ENCODE data around the gene ZNF385D.

The ZNF385D gene

DNA sequence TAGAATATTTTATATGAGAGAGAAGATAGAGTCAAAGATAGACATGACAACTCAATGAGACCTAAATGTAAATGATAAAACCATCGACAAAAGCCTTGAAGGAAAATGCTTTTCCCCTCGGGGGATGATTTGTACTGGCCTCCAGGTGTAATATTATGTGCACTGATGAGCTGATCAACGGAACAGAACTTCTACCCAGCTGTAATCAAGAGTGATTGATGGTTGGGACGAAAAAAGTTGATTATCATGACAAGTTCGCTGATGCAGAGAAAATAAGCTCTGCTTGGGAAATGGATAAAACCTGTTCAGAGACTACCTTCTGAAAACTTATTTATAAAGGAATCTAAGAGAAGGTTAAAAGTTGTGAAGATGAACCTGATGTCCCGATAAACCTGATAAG, 210.7 kb downstream of the ZNF385D start:
- TF ChIP-seq, protein P1, sequence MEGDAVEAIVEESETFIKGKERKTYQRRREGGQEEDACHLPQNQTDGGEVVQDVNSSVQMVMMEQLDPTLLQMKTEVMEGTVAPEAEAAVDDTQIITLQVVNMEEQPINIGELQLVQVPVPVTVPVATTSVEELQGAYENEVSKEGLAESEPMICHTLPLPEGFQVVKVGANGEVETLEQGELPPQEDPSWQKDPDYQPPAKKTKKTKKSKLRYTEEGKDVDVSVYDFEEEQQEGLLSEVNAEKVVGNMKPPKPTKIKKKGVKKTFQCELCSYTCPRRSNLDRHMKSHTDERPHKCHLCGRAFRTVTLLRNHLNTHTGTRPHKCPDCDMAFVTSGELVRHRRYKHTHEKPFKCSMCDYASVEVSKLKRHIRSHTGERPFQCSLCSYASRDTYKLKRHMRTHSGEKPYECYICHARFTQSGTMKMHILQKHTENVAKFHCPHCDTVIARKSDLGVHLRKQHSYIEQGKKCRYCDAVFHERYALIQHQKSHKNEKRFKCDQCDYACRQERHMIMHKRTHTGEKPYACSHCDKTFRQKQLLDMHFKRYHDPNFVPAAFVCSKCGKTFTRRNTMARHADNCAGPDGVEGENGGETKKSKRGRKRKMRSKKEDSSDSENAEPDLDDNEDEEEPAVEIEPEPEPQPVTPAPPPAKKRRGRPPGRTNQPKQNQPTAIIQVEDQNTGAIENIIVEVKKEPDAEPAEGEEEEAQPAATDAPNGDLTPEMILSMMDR (IDR thresholded peaks at IDR 0.05; ENCODE audit: insufficient read depth, low read depth, low read length, missing control alignments): no peak
- DNase-seq (ENCODE audit: low read depth): no peak
- no peak overlapping the region for H3K4me3 ChIP-seq (ENCODE audit: low read depth, low read length)

DNA sequence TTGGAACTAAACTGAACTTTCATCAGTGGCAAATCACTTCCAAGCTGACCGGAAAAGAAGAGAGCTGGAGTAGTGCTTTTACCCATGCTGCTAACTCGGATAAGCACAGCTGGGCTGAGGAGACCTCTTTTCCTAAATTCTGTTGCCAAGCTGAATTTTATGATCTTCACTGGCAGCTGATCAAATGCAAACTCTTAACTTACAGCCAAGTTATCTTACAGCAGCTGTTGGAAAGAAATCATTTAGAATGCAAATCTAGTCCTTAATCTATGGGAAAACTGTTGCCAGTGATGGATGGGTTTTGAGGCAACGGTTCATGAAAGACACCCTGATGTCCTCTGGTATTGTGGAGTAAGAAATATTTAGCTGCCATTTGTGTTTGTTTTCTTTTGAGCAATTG, 216.5 kb downstream of the ZNF385D start:
- no peak overlapping the region for H3K4me3 ChIP-seq (ENCODE audit: low read depth, low read length)
- TF ChIP-seq, protein P1 (IDR thresholded peaks at IDR 0.05; ENCODE audit: insufficient read depth, low read depth, low read length, missing control alignments): no peak
- no peak for DNase-seq (ENCODE audit: low read depth)

DNA sequence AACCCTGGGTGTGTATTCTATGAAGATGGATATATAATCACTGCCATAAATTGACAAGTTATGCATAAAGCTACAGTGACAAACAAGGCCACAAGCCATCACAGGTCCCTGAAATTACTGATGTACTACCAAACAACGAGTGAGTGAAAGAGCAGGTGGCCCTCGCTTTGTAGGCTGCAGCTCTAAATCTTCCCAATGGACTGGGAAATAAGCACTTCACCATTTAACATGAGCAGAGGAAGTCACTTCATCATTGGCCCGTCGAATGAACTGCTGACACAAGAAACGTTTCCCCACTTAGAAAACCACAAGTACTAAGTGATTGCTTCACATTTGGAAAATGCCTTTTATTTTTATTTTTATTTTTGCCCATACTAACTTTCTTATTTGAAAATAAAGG, 218.0 kb downstream of the ZNF385D start:
- no peak for DNase-seq (ENCODE audit: low read depth)
- no peak overlapping the region for H3K4me3 ChIP-seq (ENCODE audit: low read depth, low read length)
- TF ChIP-seq, protein P1 (IDR thresholded peaks at IDR 0.05; ENCODE audit: insufficient read depth, low read depth, low read length, missing control alignments): no peak

DNA sequence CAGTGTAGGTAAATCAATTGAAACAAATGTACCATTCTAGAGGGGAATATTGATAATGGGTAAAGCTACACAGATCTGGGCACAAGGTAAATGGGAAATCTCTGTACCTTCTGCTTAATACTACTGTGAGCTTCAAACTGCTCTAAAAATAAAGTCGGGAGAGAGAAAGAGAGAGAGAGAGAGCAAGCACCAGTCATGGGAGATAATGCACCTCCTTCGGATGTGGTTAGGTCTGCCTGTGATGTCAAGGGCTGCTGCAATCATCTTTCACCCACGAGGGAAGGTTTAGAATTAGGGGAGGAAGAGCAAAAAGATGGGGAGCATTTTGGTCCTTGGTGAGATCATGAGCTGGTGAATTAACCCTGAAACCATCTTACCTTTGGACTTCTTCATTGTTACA, 219.1 kb downstream of the ZNF385D start:
- TF ChIP-seq, protein P1 (IDR thresholded peaks at IDR 0.05; ENCODE audit: insufficient read depth, low read depth, low read length, missing control alignments): no peak
- no peak overlapping the region for H3K4me3 ChIP-seq (ENCODE audit: low read depth, low read length)
- no peak for DNase-seq (ENCODE audit: low read depth)

DNA sequence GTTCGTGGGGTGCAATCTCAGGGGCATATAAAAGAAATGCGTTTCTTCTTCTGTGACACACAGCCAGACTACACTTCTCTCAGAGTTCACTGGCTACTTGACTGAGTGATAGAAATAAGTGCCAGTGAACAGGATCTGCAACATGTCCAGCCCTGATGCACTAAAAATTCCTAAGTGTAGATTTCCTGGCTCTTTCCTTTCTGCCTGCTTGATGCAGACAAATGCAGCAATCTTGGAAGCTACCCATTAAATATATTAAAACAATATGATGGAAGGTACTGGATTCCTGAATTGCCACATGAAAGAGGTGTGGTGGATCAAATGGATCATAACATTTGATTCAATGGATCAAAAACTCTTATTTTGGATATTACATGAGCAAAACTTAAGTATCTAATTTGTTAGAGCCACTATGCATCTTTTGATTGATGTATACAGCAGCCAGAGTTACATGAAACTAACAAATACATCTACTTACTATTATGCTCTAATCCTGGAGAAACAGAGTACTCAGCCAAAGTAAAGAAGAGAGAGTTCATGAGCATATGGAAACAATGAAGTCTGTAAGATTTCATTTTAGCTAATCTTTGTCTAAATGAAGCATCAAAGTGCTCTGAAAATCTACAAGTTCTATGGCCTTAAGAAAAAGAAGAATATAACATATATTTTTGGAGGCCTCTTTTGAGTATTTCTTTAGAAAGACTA, 222.6 kb downstream of the ZNF385D start:
- H3K4me3 ChIP-seq (ENCODE audit: low read depth, low read length): no peak overlapping the region
- no peak for DNase-seq (ENCODE audit: low read depth)
- TF ChIP-seq, protein P1 (IDR thresholded peaks at IDR 0.05; ENCODE audit: insufficient read depth, low read depth, low read length, missing control alignments): no peak

DNA sequence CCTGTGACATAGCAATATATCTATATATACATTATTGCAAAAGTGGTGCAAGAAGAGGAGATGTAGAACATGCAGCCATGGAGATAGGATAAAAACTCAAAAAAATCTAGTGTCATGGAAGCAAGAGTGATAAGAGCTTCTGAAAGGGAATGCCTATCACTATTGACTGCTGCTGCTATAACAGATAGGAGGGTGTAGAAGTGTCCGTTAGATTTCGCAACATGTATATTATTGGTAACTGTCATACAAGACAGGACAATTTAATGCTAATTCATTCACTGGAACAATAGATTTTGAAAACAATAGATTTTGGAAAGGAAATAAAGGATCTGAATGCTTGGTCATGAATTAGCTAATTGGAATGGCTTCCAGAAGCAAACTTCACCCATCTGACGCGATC, 224.5 kb downstream of the ZNF385D start:
- H3K4me3 ChIP-seq (ENCODE audit: low read depth, low read length): no peak overlapping the region
- TF ChIP-seq, protein P1 (IDR thresholded peaks at IDR 0.05; ENCODE audit: insufficient read depth, low read depth, low read length, missing control alignments): no peak

DNA sequence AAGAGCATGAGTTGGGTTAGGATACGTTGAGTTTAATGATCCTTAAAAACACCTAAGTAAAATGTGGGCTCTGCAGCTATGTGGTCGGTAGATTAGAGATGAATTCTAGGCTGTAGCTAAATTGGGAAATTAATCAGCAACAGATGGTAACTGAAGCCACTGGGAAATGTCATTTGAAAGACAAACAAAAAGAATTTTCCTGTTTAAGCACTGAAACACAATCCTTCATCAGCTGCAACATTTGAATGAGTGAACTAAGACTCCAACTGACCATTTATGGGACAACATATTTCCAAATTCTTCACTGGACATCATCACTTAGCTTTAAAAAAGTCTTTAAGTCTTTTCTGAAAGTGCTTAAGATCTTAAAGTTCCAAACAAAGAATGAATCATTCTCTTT, 226.9 kb downstream of the ZNF385D start:
- no peak overlapping the region for H3K4me3 ChIP-seq (ENCODE audit: low read depth, low read length)
- no peak for DNase-seq (ENCODE audit: low read depth)
- TF ChIP-seq, protein P1 (IDR thresholded peaks at IDR 0.05; ENCODE audit: insufficient read depth, low read depth, low read length, missing control alignments): no peak

More for the DNA sequence above, 224.5 kb downstream of the ZNF385D start:
- no peak for DNase-seq (ENCODE audit: low read depth)

All from GM12865 (cell line).